ENCODE data around the gene ADGRV1.

GRCh38 chr5:91188755-91189154 is 630.2 kb downstream of the ADGRV1 start:
- TF ChIP-seq POLR2A (IDR thresholded peaks at IDR 0.05) (no peak), CTCF (IDR thresholded peaks at IDR 0.05) (no peak)

Data from prostate gland (tissue), 2 donors.